ENCODE measurements around the gene DHCR24.

DHCR24 gene

GRCh38 chr1:54812801-54813484 lies 74.1 kb downstream of the DHCR24 start:
- Mint-ChIP-seq H3K4me1 (ENCODE audit: low read depth) (peaks cover 2% of the 10 kb centered on the region), H3K36me3 (no peaks in the 10 kb centered on the region), H3K27ac (no peak overlapping the region), H3K9me3 (ENCODE audit: low read depth) (no peaks in the 10 kb centered on the region), H3K4me3 (no peak overlapping the region), H3K27me3 (peaks cover 1% of the 10 kb centered on the region)

- Mint-ChIP-seq H3K27me3 (peaks cover 1% of the 10 kb centered on the region), H3K4me3 (no peak overlapping the region), H3K9me3 (ENCODE audit: low read depth) (no peaks in the 10 kb centered on the region), H3K4me1 (ENCODE audit: low read depth) (no peaks in the 10 kb centered on the region), H3K27ac (no peak overlapping the region), H3K36me3 (no peaks in the 10 kb centered on the region)
These were observed 75.0 kb downstream of the DHCR24 start for GRCh38 chr1:54811739-54812655.

- H3K4me3 Mint-ChIP-seq = no peak overlapping the region
- no peaks in the 10 kb centered on the region for H3K36me3 Mint-ChIP-seq
- no peaks in the 10 kb centered on the region for H3K9me3 Mint-ChIP-seq (ENCODE audit: low read depth)
- no peaks in the 10 kb centered on the region for H3K4me1 Mint-ChIP-seq (ENCODE audit: low read depth)
- no peak overlapping the region for H3K27ac Mint-ChIP-seq
- H3K27me3 Mint-ChIP-seq = peaks cover 1% of the 10 kb centered on the region
These were observed 75.9 kb downstream of the DHCR24 start for GRCh38 chr1:54811066-54811465.

- Mint-ChIP-seq H3K36me3 (no peaks in the 10 kb centered on the region), H3K27me3 (peaks cover 1% of the 10 kb centered on the region), H3K9me3 (ENCODE audit: low read depth) (no peaks in the 10 kb centered on the region), H3K27ac (no peak overlapping the region), H3K4me3 (no peak overlapping the region), H3K4me1 (ENCODE audit: low read depth) (no peaks in the 10 kb centered on the region)
These were observed 76.6 kb downstream of the DHCR24 start for GRCh38 chr1:54810153-54810942.

GRCh38 chr1:54809496-54810074 lies 77.4 kb downstream of the DHCR24 start:
- Mint-ChIP-seq H3K27me3 (peaks cover 1% of the 10 kb centered on the region), H3K36me3 (no peaks in the 10 kb centered on the region), H3K27ac (no peak overlapping the region), H3K9me3 (ENCODE audit: low read depth) (no peaks in the 10 kb centered on the region), H3K4me1 (ENCODE audit: low read depth) (peaks cover 3% of the 10 kb centered on the region), H3K4me3 (no peak overlapping the region)

GRCh38 chr1:54808443-54809207 lies 78.4 kb downstream of the DHCR24 start:
- H3K4me3 Mint-ChIP-seq = no peak overlapping the region
- H3K36me3 Mint-ChIP-seq = no peaks in the 10 kb centered on the region
- H3K27me3 Mint-ChIP-seq = peaks cover 1% of the 10 kb centered on the region
- H3K4me1 Mint-ChIP-seq (ENCODE audit: low read depth) = peaks cover 9% of the 10 kb centered on the region
- no peaks in the 10 kb centered on the region for H3K9me3 Mint-ChIP-seq (ENCODE audit: low read depth)
- H3K27ac Mint-ChIP-seq = no peak overlapping the region

- no peak overlapping the region for H3K27ac Mint-ChIP-seq
- peaks cover 11% of the 10 kb centered on the region for H3K4me1 Mint-ChIP-seq (ENCODE audit: low read depth)
These were observed 79.2 kb downstream of the DHCR24 start for GRCh38 chr1:54807756-54808155.

GRCh38 chr1:54806931-54807611 lies 79.9 kb downstream of the DHCR24 start:
- Mint-ChIP-seq H3K9me3 (ENCODE audit: low read depth) (no peaks in the 10 kb centered on the region), H3K27ac (no peak overlapping the region), H3K4me3 (no peak overlapping the region), H3K4me1 (ENCODE audit: low read depth) (peaks cover 11% of the 10 kb centered on the region), H3K27me3 (peaks cover 1% of the 10 kb centered on the region), H3K36me3 (no peaks in the 10 kb centered on the region)

More at GRCh38 chr1:54807756-54808155, 79.2 kb downstream of the DHCR24 start:
- H3K9me3 Mint-ChIP-seq (ENCODE audit: low read depth) = no peaks in the 10 kb centered on the region
- no peaks in the 10 kb centered on the region for H3K36me3 Mint-ChIP-seq
- peaks cover 1% of the 10 kb centered on the region for H3K27me3 Mint-ChIP-seq
- no peak overlapping the region for H3K4me3 Mint-ChIP-seq

GRCh38 chr1:54805981-54806381 lies 81.0 kb downstream of the DHCR24 start:
- Mint-ChIP-seq H3K4me1 (ENCODE audit: low read depth) (peaks cover 20% of the 10 kb centered on the region), H3K9me3 (ENCODE audit: low read depth) (no peaks in the 10 kb centered on the region), H3K27me3 (no peaks in the 10 kb centered on the region), H3K27ac (no peak overlapping the region), H3K4me3 (no peak overlapping the region), H3K36me3 (no peaks in the 10 kb centered on the region)

GRCh38 chr1:54805466-54805865 lies 81.5 kb downstream of the DHCR24 start:
- no peak overlapping the region for H3K27ac Mint-ChIP-seq
- H3K36me3 Mint-ChIP-seq = no peaks in the 10 kb centered on the region
- no peaks in the 10 kb centered on the region for H3K9me3 Mint-ChIP-seq (ENCODE audit: low read depth)
- peaks cover 20% of the 10 kb centered on the region for H3K4me1 Mint-ChIP-seq (ENCODE audit: low read depth)
- H3K4me3 Mint-ChIP-seq = no peak overlapping the region
- H3K27me3 Mint-ChIP-seq = no peaks in the 10 kb centered on the region

- Mint-ChIP-seq H3K4me3 (no peak overlapping the region), H3K9me3 (ENCODE audit: low read depth) (no peaks in the 10 kb centered on the region), H3K27ac (no peak overlapping the region), H3K36me3 (no peaks in the 10 kb centered on the region), H3K27me3 (no peaks in the 10 kb centered on the region), H3K4me1 (ENCODE audit: low read depth) (peaks cover 26% of the 10 kb centered on the region)
These were observed 82.4 kb downstream of the DHCR24 start for GRCh38 chr1:54804471-54805132.

GRCh38 chr1:54803761-54804470 lies 83.1 kb downstream of the DHCR24 start:
- Mint-ChIP-seq H3K36me3 (no peaks in the 10 kb centered on the region), H3K4me3 (no peak overlapping the region), H3K4me1 (ENCODE audit: low read depth) (peaks cover 33% of the 10 kb centered on the region), H3K27me3 (no peaks in the 10 kb centered on the region), H3K27ac (no peak overlapping the region), H3K9me3 (ENCODE audit: low read depth) (no peaks in the 10 kb centered on the region)

All from activated naive CD8-positive, alpha-beta T cell (primary cell).